RPMI8226 (cell line): ENCODE results near the gene PLD4.
A peak's percentile ranks its signal among the peaks of the same experiment; 100 is the strongest.
"Not testable (repeated sequence)": the region's sequence is repeated elsewhere in the genome, so short reads cannot be mapped to it uniquely, and the experiment has no call there.

Source experiments
- DNase-seq: peaks from one replicate; pipeline ENCODE4 v3.0.0-alpha.2; 2015

Gene PLD4

DNA sequence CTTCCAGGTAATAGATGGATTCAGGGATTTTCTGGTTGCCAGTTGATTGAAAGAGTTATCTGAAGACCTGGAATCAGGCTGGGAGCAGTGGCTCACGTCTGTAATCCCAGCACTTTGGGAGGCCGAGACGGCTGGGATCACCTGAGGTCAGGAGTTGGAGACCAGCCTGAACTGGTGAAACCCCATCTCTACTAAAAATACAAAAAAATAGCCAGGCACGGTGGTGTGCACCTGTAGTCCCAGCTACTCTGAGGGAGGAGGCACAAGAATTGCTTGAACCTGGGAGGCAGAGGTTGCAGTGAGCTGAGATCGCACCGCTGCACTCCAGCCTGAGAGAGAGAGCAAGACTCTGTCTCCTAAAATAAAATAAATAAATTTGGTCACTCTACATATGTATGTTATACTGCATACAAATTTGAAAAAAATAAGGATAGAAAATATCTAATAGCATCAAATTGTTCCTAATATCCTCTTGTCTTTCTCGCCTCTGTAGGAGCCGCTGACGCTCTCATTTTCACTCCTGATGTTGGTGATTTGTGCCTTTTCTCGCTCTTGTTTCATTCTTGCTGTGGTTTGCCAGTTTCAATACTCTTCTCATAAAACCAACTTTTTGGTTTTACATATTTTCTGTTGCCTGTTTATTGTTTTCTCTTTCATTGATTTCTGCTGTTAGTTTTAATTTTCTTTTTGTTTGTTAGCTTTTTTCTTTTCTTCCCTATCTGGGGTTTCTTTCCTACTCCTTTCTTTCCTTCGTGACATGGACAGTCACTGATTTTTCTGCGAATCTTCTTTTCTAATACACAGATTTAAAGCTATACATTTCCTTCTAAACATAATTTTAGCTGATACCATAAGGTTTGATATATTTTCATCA lies 23.8 kb upstream of the PLD4 start:
- DNase-seq = peak; percentile 55

DNA sequence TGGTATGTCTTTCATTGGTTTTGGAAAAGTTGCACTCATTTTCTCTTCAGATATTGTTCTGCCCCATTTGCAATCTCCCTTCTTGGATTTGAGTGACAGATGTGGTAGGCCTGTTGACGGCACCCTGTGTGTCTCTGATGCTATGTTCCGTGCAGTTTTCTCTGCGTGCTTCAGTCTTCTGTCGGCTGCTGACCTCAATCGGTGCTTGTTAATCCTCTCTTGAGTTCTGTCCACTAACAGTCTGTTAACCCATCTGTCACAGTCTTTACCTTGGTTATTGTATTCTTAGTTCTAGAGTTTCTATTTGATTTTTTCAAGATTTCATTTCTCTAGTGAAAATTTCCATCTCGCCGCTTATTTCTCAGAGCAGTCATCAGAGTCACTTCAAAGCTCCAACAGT lies 20.7 kb upstream of the PLD4 start:
- no peak for DNase-seq

DNA sequence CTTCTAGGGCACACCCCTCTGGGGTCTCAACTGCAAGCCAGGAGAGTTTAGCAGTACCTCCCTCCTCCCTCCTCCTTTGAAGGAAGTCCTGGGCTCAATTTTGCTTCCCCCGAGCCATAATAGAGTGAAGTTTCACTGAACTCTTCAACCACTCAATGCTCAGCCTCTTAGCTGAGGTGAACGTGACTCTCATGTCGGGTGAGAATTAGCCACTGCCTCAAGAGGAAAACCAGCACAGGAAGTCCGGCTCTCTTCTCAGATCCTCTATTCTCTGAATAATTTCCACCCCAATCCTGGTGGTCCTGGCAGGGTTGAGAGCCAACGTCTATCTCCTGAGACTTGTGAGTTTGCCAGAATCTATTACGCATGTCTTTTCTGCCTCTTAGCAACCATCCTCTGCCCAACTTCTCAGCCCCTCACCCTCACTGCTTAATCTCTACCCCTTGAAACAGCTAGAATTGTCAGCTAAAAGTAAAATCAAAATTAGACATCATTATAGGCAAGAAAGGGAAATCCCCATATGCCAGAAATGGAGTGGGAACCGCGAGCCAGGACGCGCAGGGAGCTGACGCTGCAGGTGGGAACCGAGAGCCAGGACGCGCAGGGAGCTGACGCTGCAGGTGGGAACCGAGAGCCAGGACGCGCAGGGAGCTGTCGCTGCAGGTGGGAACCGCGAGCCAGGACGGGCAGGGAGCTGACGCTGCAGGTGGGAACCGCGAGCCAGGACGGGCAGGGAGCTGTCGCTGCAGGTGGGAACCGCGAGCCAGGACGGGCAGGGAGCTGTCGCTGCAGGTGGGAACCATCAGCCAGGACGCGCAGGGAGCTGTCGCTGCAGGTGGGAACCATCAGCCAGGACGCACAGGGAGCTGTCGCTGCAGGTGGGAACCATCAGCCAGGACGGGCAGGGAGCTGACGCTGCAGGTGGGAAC lies 19.8 kb upstream of the PLD4 start:
- DNase-seq = peak; percentile 54

DNA sequence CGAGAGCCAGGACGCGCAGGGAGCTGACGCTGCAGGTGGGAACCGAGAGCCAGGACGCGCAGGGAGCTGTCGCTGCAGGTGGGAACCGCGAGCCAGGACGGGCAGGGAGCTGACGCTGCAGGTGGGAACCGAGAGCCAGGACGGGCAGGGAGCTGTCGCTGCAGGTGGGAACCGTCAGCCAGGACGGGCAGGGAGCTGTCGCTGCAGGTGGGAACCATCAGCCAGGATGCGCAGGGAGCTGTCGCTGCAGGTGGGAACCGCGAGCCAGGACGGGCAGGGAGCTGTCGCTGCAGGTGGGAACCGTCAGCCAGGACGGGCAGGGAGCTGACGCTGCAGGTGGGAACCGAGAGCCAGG lies 19.1 kb upstream of the PLD4 start:
- DNase-seq = not testable (repeated sequence)

DNA sequence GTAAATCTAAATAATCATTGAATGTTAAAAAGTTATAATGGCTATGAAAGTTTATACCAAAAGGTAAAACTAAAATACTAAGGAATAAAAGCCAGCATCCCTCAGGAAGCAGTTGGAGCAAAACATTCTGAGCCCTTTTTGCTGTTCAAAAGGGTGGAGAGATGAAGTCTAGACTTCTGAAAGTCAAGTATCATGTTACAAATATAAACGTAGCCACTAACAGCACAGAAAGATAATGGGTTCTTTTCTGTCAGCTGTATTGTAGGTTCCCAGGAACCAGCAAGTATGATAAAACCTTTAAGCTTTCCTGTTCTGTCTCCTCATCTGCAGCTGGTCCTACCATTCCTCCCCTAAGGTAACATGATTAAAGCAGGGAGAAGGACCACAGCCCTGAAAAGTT lies 16.4 kb upstream of the PLD4 start:
- no peak for DNase-seq

DNA sequence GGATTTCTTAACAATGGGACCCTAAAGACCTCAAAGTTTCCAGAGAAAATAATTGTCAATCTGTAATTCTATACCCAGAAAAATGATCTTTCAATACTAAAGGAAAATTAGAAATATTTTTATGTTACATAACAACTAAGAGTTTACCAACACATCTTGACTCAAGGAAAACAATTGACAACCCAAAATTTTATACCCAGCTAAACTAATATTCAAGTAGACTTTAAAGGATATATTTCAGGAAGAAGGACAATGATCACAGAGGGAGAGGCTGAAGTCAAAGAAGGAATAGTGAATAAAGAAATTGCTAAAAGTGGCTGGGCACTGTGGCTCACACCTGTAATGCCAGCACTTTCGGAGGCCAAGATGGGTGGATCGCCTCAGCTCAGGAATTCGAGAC lies 12.6 kb upstream of the PLD4 start:
- no peak for DNase-seq

DNA sequence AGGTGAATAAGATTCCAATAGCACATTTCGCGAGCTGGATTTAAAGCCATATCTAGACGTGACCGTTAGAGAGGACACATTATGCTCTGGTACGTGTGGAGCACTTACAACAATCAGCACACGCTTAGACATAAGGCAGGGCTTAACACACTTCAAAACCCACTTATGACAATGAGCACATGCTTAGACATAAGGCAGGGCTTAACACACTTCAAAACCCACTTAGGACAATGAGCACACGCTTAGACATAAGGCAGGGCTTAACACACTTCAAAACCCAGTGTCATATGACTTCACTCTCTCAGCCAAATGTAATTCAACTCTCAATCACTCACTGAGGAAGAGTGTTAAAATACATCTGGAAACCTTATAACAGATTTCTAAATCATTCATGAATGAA lies 11.2 kb upstream of the PLD4 start:
- no peak for DNase-seq

DNA sequence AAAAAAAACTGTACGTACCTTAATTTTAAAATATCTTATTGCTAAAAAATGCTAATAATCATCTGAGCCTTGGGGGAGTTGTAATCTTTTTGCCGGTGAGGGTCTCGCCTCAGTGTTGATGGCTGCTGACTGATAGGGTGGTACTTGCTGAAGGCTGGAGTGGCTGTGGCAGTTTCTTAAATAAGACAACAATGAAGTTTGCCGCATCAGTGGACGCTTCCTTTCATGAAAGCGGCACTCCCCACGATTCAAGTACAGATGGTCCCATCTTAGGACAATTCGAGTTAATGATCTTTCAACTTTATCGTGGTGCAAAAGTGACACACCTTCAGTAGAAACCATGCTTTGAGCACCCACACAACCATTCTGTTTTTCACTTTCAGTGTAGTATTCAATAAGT lies 7.6 kb upstream of the PLD4 start:
- DNase-seq = no peak

DNA sequence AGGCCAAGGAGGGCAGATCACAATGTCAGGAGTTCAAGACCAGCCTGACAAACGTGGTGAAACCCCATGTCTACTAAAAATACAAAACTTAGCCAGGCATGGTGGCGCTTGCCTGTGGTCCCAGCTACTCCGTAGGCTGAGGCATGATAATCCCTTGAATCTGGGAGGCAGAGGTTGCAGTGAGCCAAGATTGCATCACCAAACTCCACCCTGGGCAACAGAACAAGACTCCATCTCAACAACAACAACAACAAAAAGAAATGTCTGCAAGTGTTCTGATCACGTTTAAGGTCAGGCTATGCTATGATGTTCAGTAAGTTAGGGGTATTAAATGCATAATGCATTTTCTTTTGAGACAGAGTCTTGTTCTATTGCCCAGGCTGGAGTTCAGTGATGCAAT lies 6.7 kb upstream of the PLD4 start:
- no peak for DNase-seq

DNA sequence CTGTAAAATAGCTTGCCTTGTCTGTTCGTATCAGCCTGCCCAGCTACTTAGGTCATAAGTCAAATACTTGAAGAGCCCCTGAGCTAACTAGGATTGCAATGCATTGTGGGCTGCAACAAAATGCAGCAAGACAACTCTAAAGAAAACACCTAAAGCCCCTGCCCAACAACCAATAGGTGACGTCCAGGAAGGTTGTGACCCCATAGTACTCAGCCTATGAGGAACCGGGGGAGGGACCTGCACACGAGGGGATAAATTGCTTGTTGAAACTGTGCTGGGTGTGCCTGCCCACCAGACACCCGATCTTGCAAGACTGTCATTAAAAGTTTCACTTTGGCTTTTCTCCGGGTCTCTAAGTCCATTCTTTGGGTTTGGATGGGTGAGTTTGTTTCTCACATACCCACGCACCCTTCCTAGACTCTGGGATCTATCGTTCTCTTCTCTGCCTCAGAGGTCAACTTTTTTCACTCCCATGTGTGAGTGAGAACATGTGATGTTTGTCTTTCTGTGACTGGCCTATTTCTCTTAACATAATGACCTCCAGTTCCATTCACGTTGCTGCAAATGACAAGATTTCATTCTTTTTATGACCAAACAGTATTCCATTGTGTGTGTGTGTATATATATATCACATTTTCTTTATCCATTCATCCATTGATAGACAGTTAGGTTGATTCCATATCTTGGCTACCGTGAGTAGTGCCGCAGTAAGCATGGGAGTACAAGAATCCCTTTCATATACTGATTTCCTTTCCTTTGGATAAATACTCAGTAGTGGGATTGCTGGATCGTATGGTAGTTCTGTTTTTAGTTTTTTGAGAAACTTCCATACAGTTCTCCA lies 5.3 kb upstream of the PLD4 start:
- not testable (repeated sequence) for DNase-seq

DNA sequence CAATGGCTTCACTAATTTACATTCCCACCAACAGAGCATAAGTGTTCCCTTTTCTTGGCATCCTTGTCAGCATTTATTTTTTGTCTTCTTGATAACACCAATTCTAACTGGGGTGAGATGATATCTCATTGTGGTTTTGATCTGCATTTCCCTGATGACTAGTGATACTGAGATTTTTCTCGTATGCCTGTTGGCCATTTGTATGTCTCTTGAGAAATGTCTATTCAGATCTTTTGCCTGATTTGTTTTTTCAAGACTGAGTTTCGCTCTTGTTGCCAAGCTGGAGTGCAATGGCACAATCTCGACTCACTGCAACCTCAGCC lies 4.7 kb upstream of the PLD4 start:
- DNase-seq = no peak

DNA sequence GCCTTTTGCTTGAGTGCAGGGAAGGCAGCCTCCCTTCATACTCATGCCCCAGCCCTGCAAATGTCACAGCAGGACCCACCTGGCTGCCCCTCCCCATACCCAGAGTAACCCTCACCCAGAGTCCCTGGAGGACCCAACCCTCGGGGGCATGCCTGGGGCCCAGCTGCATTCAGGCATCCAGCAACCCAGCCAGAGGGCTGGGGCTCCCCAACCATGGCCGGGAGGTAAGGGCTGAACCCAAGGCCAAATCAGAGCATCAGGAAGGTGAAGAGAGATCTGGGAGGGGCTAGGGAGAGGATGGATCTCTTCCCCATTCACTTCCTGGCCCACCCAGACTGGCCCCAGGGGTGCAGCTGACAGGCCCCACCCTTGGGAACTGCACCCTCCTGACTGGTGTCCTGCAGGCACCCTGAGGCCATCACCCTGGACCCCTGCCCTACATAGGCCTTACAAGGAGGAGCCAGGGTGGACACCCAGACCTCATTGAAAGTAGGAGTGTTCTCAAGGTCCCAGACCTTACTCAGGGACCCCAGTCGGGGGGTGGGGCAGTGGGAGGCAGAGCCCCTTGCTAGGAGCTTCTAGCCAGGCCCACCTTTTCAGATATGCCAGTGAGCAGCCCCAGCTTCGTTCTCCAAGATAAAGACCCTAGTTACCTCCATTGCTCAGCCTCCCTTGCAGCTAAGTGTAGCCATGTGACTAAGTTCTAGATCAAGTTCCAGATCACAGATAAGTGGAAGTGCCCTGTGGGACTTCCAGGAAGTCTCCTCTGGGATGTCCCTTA lies 849 bp upstream of the PLD4 start:
- DNase-seq = no peak

DNA sequence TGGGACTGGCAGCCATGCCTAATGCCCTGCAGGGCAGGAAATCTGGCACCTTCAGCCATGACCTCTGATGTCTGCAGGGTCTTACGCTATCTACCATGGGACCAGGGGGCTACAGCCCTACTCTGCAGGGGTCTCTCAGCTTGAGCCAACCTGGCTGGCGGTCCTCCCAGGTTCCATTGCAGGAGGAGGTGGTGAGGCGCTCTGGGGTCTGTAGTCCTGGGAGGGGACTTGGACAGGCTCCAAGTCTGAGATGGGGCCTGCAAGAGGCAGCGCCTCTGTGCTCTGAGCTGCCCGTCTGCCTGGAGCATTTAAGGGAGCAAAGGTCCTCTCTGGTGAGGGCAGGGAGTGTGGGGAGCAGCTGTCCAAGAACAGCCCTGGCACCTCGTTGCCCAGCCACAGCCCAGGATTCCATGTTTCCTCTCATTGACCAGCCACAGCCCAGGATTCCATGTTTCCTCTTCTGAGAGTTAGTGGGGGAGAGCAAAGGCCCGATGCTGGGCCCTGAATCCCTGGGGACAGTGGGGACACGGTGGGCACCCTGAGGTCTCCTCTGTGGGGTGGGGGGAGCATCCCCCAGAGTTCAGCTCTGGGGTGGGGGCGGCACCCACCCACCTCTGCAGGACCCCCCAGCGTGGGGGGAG lies 655 bp downstream of the PLD4 start:
- no peak for DNase-seq

DNA sequence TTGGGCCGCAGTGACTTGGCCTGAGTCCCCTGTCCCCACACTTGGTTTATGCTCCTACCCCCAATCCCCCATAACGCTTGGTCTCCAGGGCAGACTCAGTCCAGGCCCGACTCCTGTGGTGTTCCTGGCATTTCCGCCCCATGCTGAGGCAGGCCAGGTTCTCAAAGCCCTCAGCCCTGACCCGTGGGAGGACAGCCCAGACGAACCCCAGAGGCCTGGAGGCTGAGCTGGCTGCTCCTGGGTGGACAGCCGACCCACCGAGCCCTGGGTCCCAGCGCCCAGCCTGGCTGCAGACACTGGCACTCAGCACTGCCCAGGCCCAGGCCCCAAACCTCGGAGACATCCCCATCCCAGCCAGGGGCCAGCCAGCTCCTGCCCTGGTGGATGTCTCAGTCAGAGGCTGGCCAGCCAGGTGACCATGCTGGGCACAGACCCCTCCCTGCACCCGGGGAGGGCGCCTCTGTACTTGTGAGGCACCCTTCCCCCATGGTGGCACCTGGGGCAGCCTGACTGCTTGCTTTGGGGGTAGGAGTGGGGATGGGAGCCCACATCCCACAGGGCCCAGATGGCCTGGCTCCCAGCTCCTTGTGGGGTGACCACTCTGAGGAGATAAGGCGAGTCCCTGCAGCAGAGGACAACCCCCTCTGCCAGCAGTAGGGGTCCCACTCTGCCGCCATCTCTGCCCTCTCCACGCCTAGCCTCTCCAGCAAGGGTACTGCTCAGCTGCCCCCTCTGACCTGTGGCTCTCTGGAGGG lies 1.4 kb downstream of the PLD4 start:
- peak; percentile 61 for DNase-seq

DNA sequence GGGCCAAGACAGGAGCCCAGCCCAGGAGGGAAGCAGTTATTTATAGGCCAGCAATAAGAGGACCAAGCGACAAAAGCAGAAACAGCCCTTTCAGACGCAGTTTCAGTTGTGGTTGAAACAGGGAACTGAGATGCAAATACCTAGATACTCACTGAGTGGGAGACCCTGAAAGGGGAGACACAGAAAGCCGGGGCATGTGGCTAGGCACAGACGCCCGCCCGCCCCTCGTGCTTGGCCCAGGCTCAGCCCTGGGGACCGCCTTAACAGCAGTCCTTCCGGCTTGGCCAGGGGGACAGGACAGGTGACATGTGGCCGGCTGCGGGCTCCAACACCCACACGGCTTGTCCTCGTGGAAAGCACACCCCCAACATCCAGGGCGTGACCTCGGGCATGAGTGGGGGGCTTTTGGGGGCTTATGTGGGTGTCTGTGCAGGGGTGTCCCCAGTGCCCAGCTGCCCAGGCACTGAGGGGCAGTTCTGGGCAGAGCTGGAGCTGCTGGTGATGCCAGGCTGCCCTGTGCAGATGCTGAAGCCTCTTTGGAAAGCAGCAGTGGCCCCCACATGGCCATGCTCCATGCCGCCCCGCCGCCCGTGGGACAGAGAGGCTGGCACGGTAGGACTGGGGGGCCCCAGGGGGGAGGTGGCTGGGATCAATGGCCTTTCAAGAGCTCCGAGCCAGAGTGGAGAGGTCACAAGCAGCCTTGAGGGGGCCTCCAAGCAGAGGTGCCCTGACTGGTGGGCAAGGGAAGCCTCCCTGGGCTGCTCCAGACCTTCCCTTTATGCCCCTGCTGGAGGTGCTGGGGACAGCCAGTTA lies 2.1 kb downstream of the PLD4 start:
- DNase-seq = peak; percentile 87

DNA sequence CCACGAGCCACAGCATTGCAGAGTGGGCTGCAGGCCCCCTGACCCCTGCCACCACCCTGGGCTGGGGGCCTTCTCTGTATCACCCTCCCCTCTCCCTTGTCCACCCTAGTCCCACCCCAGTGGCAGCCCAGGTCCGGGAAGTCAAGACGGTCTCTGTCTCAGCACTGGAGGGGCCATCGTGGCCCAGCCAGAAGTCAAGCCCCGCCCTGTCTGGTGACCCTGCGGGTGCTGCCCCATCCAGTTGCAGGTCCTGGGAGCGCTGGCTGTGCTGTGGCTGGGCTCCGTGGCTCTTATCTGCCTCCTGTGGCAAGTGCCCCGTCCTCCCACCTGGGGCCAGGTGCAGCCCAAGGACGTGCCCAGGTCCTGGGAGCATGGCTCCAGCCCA lies 2.7 kb downstream of the PLD4 start:
- peak; percentile 57 for DNase-seq

DNA sequence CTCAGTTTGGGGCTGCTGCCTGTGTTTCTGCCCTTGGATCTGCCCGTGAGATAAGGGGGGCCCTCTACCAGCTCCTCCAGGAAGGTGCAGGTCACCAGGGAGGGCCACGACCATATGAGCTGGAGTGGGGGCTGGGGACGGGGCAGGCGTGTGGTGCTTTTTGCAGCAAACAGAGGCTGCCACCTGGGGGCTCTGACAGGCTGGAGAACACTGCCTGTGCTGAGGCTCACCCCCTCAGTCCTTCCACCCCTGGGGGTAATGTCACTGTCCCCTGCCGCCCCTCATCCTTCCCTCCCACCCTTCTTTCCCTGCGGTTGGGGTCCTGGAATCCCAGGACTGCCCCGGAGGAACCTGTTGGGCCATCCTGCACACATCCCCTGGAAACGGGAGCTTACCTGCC lies 3.2 kb downstream of the PLD4 start:
- no peak for DNase-seq

DNA sequence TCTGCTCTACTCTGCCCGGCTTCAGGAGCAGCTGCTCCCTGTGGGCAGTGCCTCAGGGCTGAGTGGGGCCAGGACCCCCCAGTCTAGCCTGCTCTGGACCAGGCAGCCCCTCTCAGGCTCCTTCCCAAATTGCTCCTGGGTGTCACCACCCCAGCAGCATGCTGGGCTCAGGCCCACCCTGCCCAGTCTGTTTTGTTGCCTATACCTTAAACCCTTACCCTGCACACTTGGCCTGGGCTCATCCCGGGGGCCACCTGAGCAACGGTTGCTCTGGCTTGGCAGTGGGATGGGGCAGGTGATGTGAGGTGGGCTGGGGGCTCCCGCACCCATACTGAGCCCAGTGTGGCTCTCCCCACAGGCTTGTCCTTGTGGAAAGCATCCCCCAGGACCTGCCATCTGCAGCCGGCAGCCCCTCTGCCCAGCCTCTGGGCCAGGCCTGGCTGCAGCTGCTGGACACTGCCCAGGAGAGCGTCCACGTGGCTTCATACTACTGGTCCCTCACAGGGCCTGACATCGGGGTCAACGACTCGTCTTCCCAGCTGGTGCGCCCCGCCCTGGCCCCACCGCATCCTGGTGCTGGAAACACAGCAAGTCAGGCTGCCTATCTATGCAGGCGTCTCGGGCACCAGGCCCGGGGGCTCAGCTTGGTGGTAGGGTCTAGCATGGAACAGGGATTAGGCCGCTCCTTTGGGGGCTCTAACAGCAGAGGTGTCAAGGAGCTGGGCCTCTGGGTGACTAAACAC lies 3.9 kb downstream of the PLD4 start:
- no peak for DNase-seq
